SJCRH30 (cell line): Measurements from ENCODE around the gene CDC5L. TPM values are rescaled to one million over a fixed set of nuclear protein-coding genes. Genes with fewer than 3 reads are reported as not detected.
"Not testable (repeated sequence)": the region's sequence is repeated elsewhere in the genome, so short reads cannot be mapped to it uniquely, and the experiment has no call there.

Experiments
- DNase-seq, 2 experiments: peaks; one replicate each; pipeline ENCODE4 v3.0.0-alpha.2; 2015 to 2020
- H3K27ac ChIP-seq: fragments of 250-450 bp; sonication (Bioruptor Pico); 2 replicates; pipeline ENCODE4 v1.5.1; 2020; ENCODE audit warnings: mild to moderate bottlenecking, moderate library complexity
- H3K27me3 ChIP-seq: fragments of 250-450 bp; sonication (Bioruptor Pico); 2 replicates; pipeline ENCODE4 v1.5.1; 2020; ENCODE audit warnings: mild to moderate bottlenecking, moderate library complexity
- H3K36me3 ChIP-seq: fragments of 250-450 bp; sonication (Bioruptor Pico); 2 replicates; pipeline ENCODE4 v1.5.1; 2020; ENCODE audit warnings: mild to moderate bottlenecking, moderate library complexity
- H3K4me1 ChIP-seq: fragments of 250-450 bp; sonication (Bioruptor Pico); 2 replicates; pipeline ENCODE4 v1.5.1; 2020; ENCODE audit warnings: mild to moderate bottlenecking, moderate library complexity
- H3K4me3 ChIP-seq: fragments of 250-450 bp; sonication (Bioruptor Pico); 2 replicates; pipeline ENCODE4 v1.5.1; 2020; ENCODE audit warnings: mild to moderate bottlenecking, moderate library complexity
- H3K9me3 ChIP-seq: fragments of 250-450 bp; sonication (Bioruptor Pico); replicated peaks from 2 replicates; pipeline ENCODE4 v1.5.1; 2020; ENCODE audit warnings: mild to moderate bottlenecking, moderate library complexity
- total RNA-seq: library from RNA; depleted of rRNA; stranded (reverse); fragments of >200 nt; shearing (Covaris generic); gene quantifications from 2 replicates; pipeline ENCODE4 v1.2.3, GENCODE V29; 2014

Gene CDC5L
- total RNA-seq, 1 experiment from 2014 or later: 45.2 TPM

- no peak overlapping the region for H3K4me3 ChIP-seq
- no peak for DNase-seq
- H3K9me3 ChIP-seq: peaks cover 18% of the 10 kb centered on the region
- H3K36me3 ChIP-seq: peaks cover 71% of the 10 kb centered on the region
- no peak overlapping the region for H3K27ac ChIP-seq
- H3K27me3 ChIP-seq: no peaks in the 10 kb centered on the region
- H3K4me1 ChIP-seq: peaks cover 5% of the 10 kb centered on the region; the same call in 1 of the 2 replicates
Measured at GRCh38 chr6:44442833-44443444, 55.4 kb downstream of the CDC5L start.

- Histone ChIP-seq H3K4me3 (no peak overlapping the region), H3K9me3 (peaks cover 18% of the 10 kb centered on the region), H3K4me1 (peaks cover 5% of the 10 kb centered on the region; the same call in 1 of the 2 replicates), H3K27me3 (no peaks in the 10 kb centered on the region), H3K27ac (no peak overlapping the region), H3K36me3 (peaks cover 72% of the 10 kb centered on the region)
- no peak for DNase-seq
Measured at GRCh38 chr6:44444853-44445252, 57.3 kb downstream of the CDC5L start.

- Histone ChIP-seq H3K4me1 (peaks cover 5% of the 10 kb centered on the region; the same call in 1 of the 2 replicates), H3K36me3 (peaks cover 68% of the 10 kb centered on the region), H3K9me3 (peaks cover 13% of the 10 kb centered on the region), H3K27ac (no peak overlapping the region), H3K27me3 (no peaks in the 10 kb centered on the region), H3K4me3 (no peak overlapping the region)
- no peak for DNase-seq
Measured at GRCh38 chr6:44446626-44447300, 59.3 kb downstream of the CDC5L start.

- not testable (repeated sequence) for H3K4me1 ChIP-seq, H3K27ac ChIP-seq, H3K9me3 ChIP-seq, DNase-seq, H3K4me3 ChIP-seq, H3K27me3 ChIP-seq
- peaks cover 56% of the 10 kb centered on the region for H3K36me3 ChIP-seq
Measured at GRCh38 chr6:44449181-44449580, 61.7 kb downstream of the CDC5L start.

DNA sequence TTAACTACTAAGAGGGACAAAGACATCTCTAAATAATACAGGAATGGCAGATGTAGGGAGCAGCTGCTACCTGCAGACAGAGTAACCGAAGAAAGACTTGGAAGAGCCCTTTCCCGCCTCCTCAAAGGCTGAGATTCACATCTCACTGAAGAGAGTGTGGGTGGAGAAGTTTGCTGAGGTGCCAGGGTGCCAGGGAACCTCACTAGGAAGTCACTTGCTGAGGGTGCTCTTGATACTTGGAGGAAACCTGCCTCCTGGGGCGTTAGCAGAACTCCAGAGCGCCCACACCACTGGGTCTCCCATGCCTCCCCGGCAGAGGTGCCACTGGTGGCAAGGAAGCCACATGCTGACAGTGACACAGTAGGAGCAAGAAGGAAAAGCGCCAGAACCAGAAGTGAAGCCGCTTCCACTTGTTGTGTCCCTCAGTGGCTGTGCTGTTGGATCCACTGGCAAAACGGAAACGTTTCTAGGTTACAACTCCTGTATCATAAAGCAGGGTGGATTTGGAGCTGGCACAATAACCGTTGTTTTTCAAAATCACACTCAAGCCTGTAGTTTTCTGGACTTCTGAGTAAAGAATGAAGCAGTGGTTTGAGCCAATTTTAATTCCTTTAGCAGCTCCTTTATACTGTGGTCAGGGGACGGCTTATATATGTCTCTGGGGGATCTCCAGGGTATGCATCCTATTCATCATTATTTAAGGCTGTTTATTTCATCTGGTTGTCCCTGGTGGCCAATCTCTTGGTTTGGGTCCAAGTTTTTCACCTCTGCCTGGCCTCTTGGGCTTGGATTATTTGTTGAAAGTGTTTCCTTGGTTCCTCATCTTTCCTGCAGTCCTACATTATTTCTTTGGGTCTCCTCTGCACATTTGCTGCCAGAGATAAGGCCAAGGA lies 64.5 kb downstream of the CDC5L start:
- DNase-seq: no peak
- no peak overlapping the region for H3K27ac ChIP-seq
- H3K9me3 ChIP-seq: no peaks in the 10 kb centered on the region
- peaks cover 36% of the 10 kb centered on the region for H3K36me3 ChIP-seq
- H3K4me3 ChIP-seq: no peak overlapping the region
- H3K27me3 ChIP-seq: no peaks in the 10 kb centered on the region
- no peaks in the 10 kb centered on the region; the same call in 1 of the 2 replicates for H3K4me1 ChIP-seq

DNA sequence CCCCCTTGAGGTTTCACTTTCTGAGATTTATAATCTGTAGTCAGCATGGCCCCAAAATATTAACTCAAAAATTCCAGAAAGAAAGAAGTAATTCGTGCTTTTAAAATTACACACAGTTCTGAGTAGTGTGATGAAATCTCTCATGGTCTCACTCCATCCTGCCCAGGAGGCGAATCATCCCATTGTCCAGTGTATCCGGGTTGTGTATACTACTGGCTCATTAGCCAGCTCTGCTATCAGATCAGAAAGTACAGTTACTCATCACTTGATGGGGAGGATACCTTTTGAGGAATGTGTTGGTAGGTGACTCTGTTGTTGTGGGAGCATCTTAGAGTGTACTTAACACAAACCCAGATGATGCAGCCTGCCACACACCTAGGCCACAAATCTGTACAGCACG lies 65.2 kb downstream of the CDC5L start:
- Histone ChIP-seq H3K9me3 (no peaks in the 10 kb centered on the region), H3K27me3 (no peaks in the 10 kb centered on the region), H3K36me3 (peaks cover 29% of the 10 kb centered on the region), H3K27ac (no peak overlapping the region), H3K4me3 (no peak overlapping the region), H3K4me1 (no peaks in the 10 kb centered on the region)
- no peak for DNase-seq

DNA sequence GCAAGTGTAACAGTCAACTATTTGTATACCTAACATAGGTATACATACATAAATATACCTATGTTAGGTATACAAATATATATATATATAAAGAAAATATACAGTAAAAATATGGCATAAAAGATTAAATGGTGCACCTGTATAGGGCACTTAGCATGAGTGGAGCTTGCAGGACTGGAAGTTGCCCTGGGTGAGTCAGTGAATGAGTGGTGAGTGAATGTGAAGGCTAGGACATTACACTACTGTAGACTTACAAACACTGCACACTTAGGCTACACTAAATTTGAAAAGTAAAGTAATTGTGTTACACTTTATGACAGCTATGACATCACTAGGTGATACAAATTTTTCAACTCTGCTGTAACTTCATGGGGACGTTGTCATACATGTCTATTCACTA lies 65.6 kb downstream of the CDC5L start:
- no peak for DNase-seq
- no peak overlapping the region for H3K27ac ChIP-seq
- no peaks in the 10 kb centered on the region for H3K4me1 ChIP-seq
- H3K4me3 ChIP-seq: no peak overlapping the region
- H3K9me3 ChIP-seq: no peaks in the 10 kb centered on the region
- H3K36me3 ChIP-seq: peaks cover 25% of the 10 kb centered on the region
- H3K27me3 ChIP-seq: no peaks in the 10 kb centered on the region

DNA sequence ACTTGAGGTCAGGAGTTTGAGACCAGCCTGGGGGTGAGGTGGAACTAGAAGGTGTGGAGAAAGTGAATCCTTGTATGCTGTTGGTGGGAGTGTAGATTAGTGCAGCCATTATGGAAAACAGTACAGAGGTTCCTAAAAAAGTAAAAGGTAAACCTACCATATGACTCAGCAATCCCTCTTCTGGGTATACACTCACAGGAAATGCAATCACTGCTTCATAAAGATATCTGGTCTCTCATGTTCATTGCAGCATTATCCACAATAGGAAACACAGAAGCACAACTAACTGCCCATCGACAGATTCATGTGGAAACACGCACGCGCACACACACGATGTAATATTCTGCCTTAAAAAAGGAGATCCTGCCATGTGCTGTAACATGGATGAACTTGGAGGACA lies 66.7 kb downstream of the CDC5L start:
- Histone ChIP-seq H3K27ac (no peak overlapping the region), H3K27me3 (no peaks in the 10 kb centered on the region), H3K4me3 (no peak overlapping the region), H3K4me1 (no peaks in the 10 kb centered on the region), H3K36me3 (peaks cover 14% of the 10 kb centered on the region), H3K9me3 (no peaks in the 10 kb centered on the region)
- DNase-seq: no peak

GRCh38 chr6:44456070-44456965 lies 68.8 kb downstream of the CDC5L start:
- no peak overlapping the region for H3K27ac ChIP-seq
- peak; percentile 61 to 78 for DNase-seq

DNA sequence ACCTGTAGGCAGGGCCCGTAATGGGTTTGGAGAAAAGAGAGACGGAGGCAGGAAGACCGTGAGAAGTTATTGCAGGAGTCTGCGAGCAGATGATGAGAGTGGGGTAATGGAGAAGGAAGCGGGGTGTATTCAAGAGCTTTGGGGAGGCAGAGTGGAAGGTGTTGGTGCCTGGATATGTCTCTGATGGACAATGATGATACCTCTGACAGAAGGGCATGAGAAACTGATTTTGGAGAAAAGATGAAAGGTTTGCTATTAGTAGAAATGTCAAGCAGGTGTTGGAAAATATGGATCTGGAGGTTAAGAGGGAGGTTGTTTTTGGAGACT lies 69.4 kb downstream of the CDC5L start:
- no peak overlapping the region for H3K27ac ChIP-seq
- no peaks in the 10 kb centered on the region for H3K9me3 ChIP-seq
- no peaks in the 10 kb centered on the region for H3K4me1 ChIP-seq
- H3K4me3 ChIP-seq: no peak overlapping the region
- DNase-seq: no peak
- H3K27me3 ChIP-seq: no peaks in the 10 kb centered on the region
- 0 out of 2 replicates have a peak, but pooled peaks cover 2% of the 10 kb centered on the region for H3K36me3 ChIP-seq

More at GRCh38 chr6:44456070-44456965, 68.8 kb downstream of the CDC5L start:
- no peak overlapping the region for H3K4me3 ChIP-seq
- no peaks in the 10 kb centered on the region for H3K4me1 ChIP-seq
- no peaks in the 10 kb centered on the region for H3K27me3 ChIP-seq
- H3K9me3 ChIP-seq: no peaks in the 10 kb centered on the region
- peaks cover 5% of the 10 kb centered on the region for H3K36me3 ChIP-seq

- Histone ChIP-seq H3K4me1 (no peaks in the 10 kb centered on the region), H3K9me3 (no peaks in the 10 kb centered on the region), H3K27me3 (no peaks in the 10 kb centered on the region), H3K27ac (no peak overlapping the region), H3K36me3 (no peaks in the 10 kb centered on the region), H3K4me3 (no peak overlapping the region)
- no peak for DNase-seq
Measured at GRCh38 chr6:44457596-44457995, 70.1 kb downstream of the CDC5L start.

GRCh38 chr6:44458551-44458950 lies 71.0 kb downstream of the CDC5L start:
- Histone ChIP-seq H3K4me1 (no peaks in the 10 kb centered on the region), H3K27ac (no peak overlapping the region), H3K27me3 (no peaks in the 10 kb centered on the region), H3K4me3 (no peak overlapping the region), H3K9me3 (no peaks in the 10 kb centered on the region), H3K36me3 (no peaks in the 10 kb centered on the region)
- DNase-seq: no peak

DNA sequence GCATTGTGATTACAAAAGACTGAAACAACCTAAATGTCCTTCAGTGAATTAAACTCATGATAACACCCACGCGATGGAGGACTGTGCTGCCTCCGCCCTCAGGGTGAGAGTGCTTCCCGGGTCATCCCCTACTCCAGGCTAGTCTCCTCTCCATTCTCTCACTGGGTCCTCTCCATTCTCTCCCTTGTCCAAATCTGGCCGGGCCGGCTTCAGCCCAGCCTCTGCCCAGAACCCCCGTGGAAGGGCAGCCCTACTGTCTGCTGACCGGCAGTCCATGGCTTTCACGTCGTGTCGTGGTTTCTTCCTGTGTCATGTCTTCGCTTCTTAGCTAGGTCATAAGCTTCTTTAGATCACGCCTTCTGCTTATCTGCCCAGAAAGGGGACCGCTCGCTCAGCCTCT lies 74.8 kb downstream of the CDC5L start:
- Histone ChIP-seq H3K27ac (no peak overlapping the region), H3K4me3 (no peak overlapping the region), H3K9me3 (no peaks in the 10 kb centered on the region), H3K27me3 (no peaks in the 10 kb centered on the region), H3K4me1 (peaks cover 15% of the 10 kb centered on the region), H3K36me3 (no peaks in the 10 kb centered on the region)
- no peak for DNase-seq
